Lower leg skin (tissue), 3 donors: ENCODE measurements around the gene MMADHC.

Source experiments
- POLR2A ChIP-seq, 2 donors: fragments of 450-650 bp; IDR thresholded peaks; one replicate each; pipeline ENCODE4 v1.6.1; 2016 to 2017; ENCODE audit warnings: antibody characterized with exemption in 2 of 2, mild to moderate bottlenecking in 1 of 2, moderate library complexity in 1 of 2
- TF ChIP-seq, protein P1 (sequence below), 3 donors: fragments of 450-650 bp; IDR thresholded peaks; one replicate each; pipeline ENCODE4 v1.5.1; 2016; ENCODE audit warnings: antibody characterized with exemption in 3 of 3, mild to moderate bottlenecking in 3 of 3, moderate library complexity in 2 of 3

DNA sequence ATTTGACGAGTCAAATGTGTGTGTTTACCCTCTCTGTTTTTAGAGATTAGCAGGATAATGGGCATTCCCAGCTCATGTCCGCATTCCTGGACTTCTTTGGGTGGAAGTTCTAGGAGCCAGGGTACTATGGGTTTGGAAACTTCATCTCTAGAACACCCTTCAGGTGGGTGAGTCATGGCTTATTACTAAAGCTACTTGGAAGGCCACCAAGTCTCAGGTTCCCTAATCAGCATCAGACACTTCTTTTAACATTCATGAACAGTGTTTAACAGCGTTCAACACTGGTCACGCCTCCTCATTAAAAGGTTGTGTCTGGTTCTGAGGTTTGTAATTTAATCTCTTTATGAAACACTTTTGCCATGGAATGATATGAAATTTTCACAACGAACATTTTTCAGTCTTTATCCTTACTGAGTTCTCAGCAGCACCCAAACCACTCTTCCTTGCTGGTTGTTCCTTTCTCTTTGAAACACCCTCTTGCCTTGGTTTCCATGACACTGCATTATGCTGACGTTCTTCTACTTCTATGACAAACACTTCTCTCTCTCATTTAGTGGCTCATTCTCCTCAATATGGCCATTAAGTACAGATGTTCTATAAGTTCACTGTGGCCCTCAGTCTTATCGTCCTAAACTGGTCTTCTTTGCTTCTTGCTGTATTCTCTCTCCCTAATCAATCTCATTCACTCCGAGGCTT is 49.3 kb downstream of the MMADHC start:
- TF ChIP-seq, protein P1, sequence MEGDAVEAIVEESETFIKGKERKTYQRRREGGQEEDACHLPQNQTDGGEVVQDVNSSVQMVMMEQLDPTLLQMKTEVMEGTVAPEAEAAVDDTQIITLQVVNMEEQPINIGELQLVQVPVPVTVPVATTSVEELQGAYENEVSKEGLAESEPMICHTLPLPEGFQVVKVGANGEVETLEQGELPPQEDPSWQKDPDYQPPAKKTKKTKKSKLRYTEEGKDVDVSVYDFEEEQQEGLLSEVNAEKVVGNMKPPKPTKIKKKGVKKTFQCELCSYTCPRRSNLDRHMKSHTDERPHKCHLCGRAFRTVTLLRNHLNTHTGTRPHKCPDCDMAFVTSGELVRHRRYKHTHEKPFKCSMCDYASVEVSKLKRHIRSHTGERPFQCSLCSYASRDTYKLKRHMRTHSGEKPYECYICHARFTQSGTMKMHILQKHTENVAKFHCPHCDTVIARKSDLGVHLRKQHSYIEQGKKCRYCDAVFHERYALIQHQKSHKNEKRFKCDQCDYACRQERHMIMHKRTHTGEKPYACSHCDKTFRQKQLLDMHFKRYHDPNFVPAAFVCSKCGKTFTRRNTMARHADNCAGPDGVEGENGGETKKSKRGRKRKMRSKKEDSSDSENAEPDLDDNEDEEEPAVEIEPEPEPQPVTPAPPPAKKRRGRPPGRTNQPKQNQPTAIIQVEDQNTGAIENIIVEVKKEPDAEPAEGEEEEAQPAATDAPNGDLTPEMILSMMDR (IDR thresholded peaks at IDR 0.05), result no peak
- no peak for TF ChIP-seq POLR2A (IDR thresholded peaks at IDR 0.05)
